ENCODE data around the gene DET1. TPM values are rescaled to one million over a fixed set of nuclear protein-coding genes. Genes with fewer than 3 reads are reported as not detected.
"Not testable (repeated sequence)": the region's sequence is repeated elsewhere in the genome, so short reads cannot be mapped to it uniquely, and the experiment has no call there.

DET1 gene
- total RNA-seq, 4 donors from 2014 or later, result 4.1 to 8.7 (median 6.7) TPM

- DNase-seq (ENCODE audit: low spot score) (no peak), ATAC-seq (ENCODE audit: low FRiP score) (no peak)
- no peak for TF ChIP-seq CTCF (IDR thresholded peaks at IDR 0.05)
Measured at GRCh38 chr15:88482263-88482662, 64.2 kb downstream of the DET1 start.

- TF ChIP-seq CTCF (IDR thresholded peaks at IDR 0.05), result no peak
- no peak for ATAC-seq (ENCODE audit: low FRiP score)
- DNase-seq (ENCODE audit: low spot score), result no peak
Measured at GRCh38 chr15:88480981-88481380, 65.5 kb downstream of the DET1 start.

DNA sequence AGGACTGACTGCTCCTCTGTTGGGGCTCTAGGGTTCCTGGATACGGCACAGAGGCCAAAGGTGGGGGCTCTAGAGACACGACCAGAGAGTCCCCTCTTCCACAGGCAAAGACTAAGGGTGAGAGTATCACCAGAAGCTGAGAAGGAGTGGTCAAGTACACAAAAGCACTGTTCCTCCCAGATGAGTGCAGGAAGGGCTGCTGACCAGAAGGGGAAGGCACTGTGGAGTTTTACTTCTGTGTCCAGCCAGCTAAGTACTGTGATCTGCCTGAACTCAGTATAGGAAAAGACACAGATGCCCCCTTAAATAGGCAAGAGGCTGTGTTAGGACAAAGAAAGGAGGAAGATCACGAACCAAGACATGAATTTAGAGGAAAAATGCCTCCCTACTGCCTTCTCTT, 67.3 kb downstream of the DET1 start:
- no peak for ATAC-seq (ENCODE audit: low FRiP score)

DNA sequence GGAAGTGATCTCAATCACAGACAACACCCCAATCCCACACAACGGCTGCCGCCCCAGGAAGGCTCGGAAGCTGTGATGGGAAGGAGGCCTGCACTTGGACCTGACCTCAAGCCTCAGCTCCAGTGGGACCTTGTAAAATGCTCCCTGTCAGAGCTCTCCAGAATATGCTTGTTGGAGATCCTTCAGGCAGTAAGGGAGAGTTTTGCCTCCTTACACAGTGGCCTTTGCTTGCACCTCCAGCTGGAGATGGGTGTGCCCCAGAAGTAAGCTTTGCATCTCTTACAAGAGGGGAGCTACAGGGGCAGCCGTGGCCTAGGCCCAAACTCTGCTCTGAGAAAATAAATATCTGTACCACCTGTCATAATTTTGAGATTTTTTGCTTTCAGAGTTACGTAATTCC, 68.6 kb downstream of the DET1 start:
- no peak for ATAC-seq (ENCODE audit: low FRiP score)

More for the DNA sequence above, 67.3 kb downstream of the DET1 start:
- TF ChIP-seq CTCF (IDR thresholded peaks at IDR 0.05), result no peak
- DNase-seq (ENCODE audit: low spot score), result no peak

GRCh38 chr15:88477126-88477525, 69.4 kb downstream of the DET1 start:
- DNase-seq (ENCODE audit: low spot score) (no peak), ATAC-seq (ENCODE audit: low FRiP score) (no peak)
- TF ChIP-seq CTCF (IDR thresholded peaks at IDR 0.05), result no peak

More for the DNA sequence above, 68.6 kb downstream of the DET1 start:
- no peak for DNase-seq (ENCODE audit: low spot score)
- TF ChIP-seq CTCF (IDR thresholded peaks at IDR 0.05), result no peak

DNA sequence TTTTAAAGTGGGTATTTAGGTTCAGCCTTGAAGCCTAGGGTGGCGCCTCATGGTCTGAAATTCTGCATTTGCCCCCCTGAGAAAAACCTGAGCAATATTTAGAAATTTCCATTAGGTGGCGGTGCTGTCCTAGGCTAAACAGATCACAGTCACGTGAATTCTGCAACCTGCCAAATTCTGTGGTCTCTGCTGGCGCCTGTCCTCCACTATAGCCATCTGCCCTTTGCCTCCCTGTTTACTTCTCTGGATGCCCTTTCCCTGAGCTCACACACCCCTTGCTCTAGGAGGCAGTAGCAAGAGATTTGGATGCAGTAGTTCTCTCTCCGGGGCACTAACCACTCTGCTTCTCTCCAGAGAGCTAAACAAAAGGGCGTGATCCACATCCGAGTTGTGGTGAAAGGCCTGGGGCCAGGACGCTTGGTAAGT, 69.8 kb downstream of the DET1 start:
- TF ChIP-seq CTCF (IDR thresholded peaks at IDR 0.05), result no peak
- ATAC-seq (ENCODE audit: low FRiP score) (no peak), DNase-seq (ENCODE audit: low spot score) (no peak)

- not testable (repeated sequence) for DNase-seq (ENCODE audit: low spot score); ATAC-seq (ENCODE audit: low FRiP score)
Measured at GRCh38 chr15:88473661-88474293, 72.7 kb downstream of the DET1 start.
